ENCODE measurements around the gene PKD2L2. TPM values are rescaled to one million over a fixed set of nuclear protein-coding genes. Genes with fewer than 3 reads are reported as not detected.

Gene PKD2L2
- total RNA-seq, 2 experiments from 2014 or later = not detected

DNA sequence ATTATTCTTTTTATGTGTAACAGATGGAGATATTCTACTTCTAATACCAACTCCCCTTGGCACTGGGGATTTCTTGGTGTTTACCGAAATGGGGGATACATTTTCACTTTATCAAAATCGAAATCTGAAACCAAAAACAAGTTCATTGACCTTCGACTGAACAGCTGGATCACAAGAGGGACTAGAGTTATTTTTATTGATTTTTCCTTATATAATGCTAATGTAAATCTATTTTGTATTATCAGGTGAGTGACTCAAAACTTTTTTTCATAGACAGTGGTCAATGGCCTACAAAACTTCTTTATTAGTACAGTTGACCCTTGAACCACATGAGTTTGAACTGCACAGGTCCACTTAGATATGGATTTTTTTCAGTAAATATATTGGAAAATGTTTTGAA is 10.2 kb downstream of the PKD2L2 start:
- ChIA-PET CTCF (no interaction called here), POLR2A (no interaction called here)
- no peak for DNase-seq
- Mint-ChIP-seq H3K4me1 (peaks cover 4% of the 10 kb centered on the region), H3K27me3 (peaks cover 2% of the 10 kb centered on the region), H3K9me3 (no peaks in the 10 kb centered on the region), H3K4me3 (no peak overlapping the region), H3K27ac (no peak overlapping the region), H3K36me3 (ENCODE audit: low read depth) (no peaks in the 10 kb centered on the region)

DNA sequence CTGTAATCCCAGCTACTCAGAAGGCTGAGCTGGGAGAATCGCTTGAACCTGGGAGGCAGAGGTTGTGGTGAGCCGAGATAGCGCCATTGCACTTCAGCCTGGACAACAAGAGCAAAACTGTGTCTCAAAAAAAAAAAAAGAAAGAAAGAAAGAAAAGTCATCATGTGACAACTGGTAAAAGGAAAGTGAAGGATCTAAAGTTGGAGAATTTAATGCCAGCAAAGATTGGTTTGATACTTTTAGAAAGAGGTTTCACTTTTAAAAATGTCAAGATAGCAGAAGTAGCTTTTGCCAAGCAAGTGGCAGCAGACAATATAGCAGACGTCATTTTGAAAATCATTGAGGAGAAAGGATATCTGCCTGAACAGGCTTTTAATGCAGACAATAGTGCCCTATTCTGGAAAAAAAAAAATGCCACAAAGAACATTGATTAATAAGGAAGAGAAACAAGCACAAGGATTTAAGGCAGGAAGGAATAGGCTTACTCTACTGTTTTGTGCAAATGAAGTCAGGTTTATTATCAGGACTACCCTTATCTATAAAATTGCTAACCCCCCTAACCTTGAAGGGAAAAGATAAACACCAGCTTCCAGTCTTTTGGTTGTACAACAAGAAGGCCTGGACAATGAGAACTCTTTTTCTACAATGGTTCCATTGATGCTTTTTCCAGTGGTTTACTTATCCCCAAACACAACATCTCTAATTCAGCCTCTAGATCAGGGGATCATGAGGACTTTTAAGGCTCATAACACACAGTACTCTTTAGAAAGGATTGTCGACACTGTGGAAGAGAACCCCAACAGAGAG is 12.0 kb downstream of the PKD2L2 start:
- H3K27me3 Mint-ChIP-seq = peaks cover 2% of the 10 kb centered on the region
- no peak for DNase-seq
- peaks cover 4% of the 10 kb centered on the region for H3K4me1 Mint-ChIP-seq
- no peak overlapping the region for H3K27ac Mint-ChIP-seq
- ChIA-PET CTCF (interaction anchor here (0.7 to 1.5 kb wide), 2 partner anchors 11 to 12 kb away, joined by 3 to 4 read pairs; partner anchors contain the start of gene PKD2L2), POLR2A (interaction anchor here (0.7 kb wide), 1 partner anchor 675 kb away, joined by 5 read pairs; no protein-coding TSS in a partner anchor)
- no peak overlapping the region for H3K4me3 Mint-ChIP-seq
- H3K9me3 Mint-ChIP-seq = no peaks in the 10 kb centered on the region
- no peaks in the 10 kb centered on the region for H3K36me3 Mint-ChIP-seq (ENCODE audit: low read depth)

DNA sequence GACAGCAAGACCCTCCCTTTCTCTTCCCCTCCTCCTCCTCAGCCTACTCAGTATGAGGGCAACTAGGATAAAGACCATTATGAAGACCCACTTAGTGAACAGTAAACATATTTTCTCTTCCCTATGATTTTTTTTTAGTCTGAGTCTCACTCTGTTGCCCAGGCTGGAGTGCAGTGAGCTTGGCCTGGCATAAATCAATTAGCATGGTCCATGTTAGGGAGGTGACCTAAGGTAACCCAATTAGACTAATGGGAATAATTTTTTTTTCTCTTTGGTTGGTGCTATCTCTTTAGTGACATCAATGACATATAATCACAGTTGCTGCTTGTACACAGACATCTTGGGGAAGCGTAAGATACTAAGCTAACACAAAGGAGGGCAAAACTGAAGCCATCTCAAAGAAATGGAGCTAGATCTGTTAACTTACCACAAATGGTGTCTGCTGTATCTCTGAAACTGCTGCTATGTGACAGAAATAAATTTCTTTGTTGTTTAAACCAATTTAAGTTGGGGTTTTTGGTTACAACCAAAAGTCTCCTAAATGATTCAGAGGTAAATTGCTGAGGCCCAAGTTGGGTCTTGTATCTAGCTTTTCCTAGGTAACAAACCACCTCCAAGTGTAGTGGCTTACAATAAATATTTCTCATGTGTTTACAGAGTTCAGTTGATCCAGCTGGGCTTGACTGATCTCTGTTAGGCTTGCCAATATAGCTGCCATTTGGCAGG is 13.3 kb downstream of the PKD2L2 start:
- peaks cover 4% of the 10 kb centered on the region for H3K4me1 Mint-ChIP-seq

DNA sequence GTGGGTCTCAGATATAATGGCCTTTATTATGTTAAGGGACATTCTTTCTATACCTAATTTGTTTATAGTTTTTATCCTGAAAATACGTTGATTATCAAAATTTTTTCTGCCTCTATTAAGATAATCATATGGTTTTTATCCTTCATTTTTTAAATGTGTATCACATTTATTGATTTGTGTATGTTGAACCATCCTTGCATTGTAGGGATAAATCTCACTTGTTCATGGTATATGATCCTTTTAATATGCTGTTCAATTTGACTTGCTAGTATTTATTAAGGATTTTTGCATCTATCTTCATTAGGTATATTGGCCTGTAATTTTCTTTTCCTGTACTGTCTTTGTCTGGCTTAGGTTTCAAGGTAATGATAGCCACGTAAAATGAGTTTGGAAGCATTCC is 25.5 kb downstream of the PKD2L2 start:
- DNase-seq = no peak
- CTCF ChIA-PET = interaction anchor here (0.9 kb wide), 1 partner anchor 82 kb away, joined by 3 read pairs; no protein-coding TSS in a partner anchor
- no peaks in the 10 kb centered on the region for H3K36me3 Mint-ChIP-seq (ENCODE audit: low read depth)
- peaks cover 4% of the 10 kb centered on the region for H3K27me3 Mint-ChIP-seq
- H3K9me3 Mint-ChIP-seq = peaks cover 7% of the 10 kb centered on the region
- H3K4me1 Mint-ChIP-seq = no peaks in the 10 kb centered on the region
- no peak overlapping the region for H3K27ac Mint-ChIP-seq
- H3K4me3 Mint-ChIP-seq = no peak overlapping the region
- POLR2A ChIA-PET = no interaction called here

More for the DNA sequence above, 13.3 kb downstream of the PKD2L2 start:
- POLR2A ChIA-PET = no interaction called here
- no peak overlapping the region for H3K4me3 Mint-ChIP-seq
- CTCF ChIA-PET = interaction anchor here (0.6 to 1.5 kb wide), 2 partner anchors 13 to 226 kb away, joined by 4 to 5 read pairs; partner anchors contain the start of gene PKD2L2
- no peak for DNase-seq
- no peaks in the 10 kb centered on the region for H3K9me3 Mint-ChIP-seq
- H3K27ac Mint-ChIP-seq = no peak overlapping the region
- no peaks in the 10 kb centered on the region for H3K36me3 Mint-ChIP-seq (ENCODE audit: low read depth)
- H3K27me3 Mint-ChIP-seq = peaks cover 4% of the 10 kb centered on the region

DNA sequence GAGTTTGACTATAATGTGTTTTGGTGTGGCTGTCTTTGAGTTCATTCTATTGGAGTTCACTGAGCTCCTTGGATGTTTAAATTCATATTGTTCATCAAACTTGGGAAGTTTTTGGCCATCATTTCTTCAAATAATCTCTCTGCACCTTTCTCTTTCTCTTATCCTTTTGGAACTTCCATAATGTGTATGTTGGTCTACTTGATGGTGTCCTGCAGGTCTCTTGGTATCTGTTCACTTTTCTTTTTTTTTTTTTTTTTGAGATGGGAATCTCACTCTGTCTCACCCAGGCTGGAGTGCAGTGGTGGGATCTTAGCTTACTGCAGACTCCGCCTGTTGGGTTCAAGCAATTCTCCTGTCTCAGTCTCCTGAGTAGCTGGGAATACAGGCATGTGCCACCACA is 27.7 kb downstream of the PKD2L2 start:
- no peak overlapping the region for H3K4me3 Mint-ChIP-seq
- DNase-seq = no peak
- no peak overlapping the region for H3K27ac Mint-ChIP-seq
- H3K27me3 Mint-ChIP-seq = peaks cover 2% of the 10 kb centered on the region
- ChIA-PET POLR2A (interaction anchor here (0.6 kb wide), 1 partner anchor 170 kb away, joined by 8 read pairs; no protein-coding TSS in a partner anchor), CTCF (interaction anchor here (0.6 kb wide), 1 partner anchor 465 kb away, joined by 3 read pairs; no protein-coding TSS in a partner anchor)
- H3K4me1 Mint-ChIP-seq = no peaks in the 10 kb centered on the region
- H3K36me3 Mint-ChIP-seq (ENCODE audit: low read depth) = no peaks in the 10 kb centered on the region
- peaks cover 7% of the 10 kb centered on the region for H3K9me3 Mint-ChIP-seq

DNA sequence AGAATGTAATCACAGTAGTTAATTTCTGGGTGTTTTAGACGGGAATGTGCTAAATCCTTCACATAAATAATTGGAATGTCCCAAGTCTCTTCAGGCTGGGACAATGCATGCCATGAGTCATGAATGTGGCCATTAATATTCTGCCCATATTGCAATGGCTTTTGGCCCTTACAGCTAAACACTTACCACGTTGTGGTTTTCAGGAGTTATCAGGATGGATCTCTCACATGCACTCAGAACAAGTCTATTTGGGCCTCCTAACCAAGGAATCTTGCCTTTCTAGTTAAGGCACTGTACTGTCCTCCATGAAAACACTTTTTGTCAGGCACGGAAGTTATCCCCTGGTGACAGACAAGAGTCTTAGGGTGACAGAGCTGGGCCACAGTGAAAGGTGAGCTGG is 32.7 kb downstream of the PKD2L2 start:
- ChIA-PET POLR2A (no interaction called here), CTCF (interaction anchor here (1.3 kb wide), 1 partner anchor 31 kb away, joined by 3 read pairs; no protein-coding TSS in a partner anchor)
- H3K4me1 Mint-ChIP-seq = no peaks in the 10 kb centered on the region
- H3K4me3 Mint-ChIP-seq = no peak overlapping the region
- peaks cover 2% of the 10 kb centered on the region for H3K27me3 Mint-ChIP-seq
- DNase-seq = no peak
- H3K36me3 Mint-ChIP-seq (ENCODE audit: low read depth) = no peaks in the 10 kb centered on the region
- H3K9me3 Mint-ChIP-seq = no peaks in the 10 kb centered on the region
- H3K27ac Mint-ChIP-seq = no peak overlapping the region

DNA sequence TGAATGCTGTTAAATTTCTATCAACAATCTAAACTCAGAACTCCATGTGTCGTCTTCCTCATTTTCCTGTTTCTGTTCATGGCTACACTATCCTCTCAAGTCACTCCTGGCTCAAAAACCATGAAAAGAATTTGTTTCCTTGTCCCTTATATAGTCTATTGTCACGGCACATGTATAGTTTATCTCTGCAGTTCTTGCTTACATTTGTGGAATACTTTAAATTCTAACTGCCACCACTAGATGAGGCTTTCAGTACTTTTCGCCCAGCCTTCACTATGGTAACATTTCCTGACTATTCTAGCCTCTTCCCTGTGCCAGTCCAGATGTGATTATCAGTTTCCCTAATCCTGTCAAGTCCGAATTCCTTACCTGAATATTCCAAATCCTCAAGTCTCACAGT is 34.6 kb downstream of the PKD2L2 start:
- ChIA-PET POLR2A (no interaction called here), CTCF (no interaction called here)
- no peaks in the 10 kb centered on the region for H3K4me1 Mint-ChIP-seq
- DNase-seq = no peak
- H3K27ac Mint-ChIP-seq = no peak overlapping the region
- no peaks in the 10 kb centered on the region for H3K9me3 Mint-ChIP-seq
- H3K4me3 Mint-ChIP-seq = no peak overlapping the region
- no peaks in the 10 kb centered on the region for H3K36me3 Mint-ChIP-seq (ENCODE audit: low read depth)
- H3K27me3 Mint-ChIP-seq = no peaks in the 10 kb centered on the region

DNA sequence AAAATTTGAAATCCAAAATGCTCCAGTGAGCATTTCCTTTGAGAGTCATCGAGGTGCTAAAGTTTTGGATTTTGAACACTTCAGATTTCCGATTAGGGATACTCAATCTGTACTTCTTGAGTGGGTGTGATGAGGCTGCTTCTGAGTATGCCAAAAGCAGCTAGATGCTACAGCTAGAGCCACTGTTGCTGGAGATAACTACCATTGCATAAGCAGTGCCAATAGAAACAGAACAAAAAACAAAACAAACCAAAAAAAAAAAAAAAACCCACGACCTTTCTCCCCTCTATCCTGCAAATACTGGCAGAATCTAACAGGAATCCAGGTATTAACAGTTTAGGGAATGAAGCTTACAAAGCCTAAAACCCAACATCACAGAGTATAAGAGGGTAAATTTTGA is 43.5 kb downstream of the PKD2L2 start:
- no peak for DNase-seq
- peaks cover 2% of the 10 kb centered on the region for H3K4me1 Mint-ChIP-seq
- H3K27ac Mint-ChIP-seq = no peak overlapping the region
- H3K27me3 Mint-ChIP-seq = no peaks in the 10 kb centered on the region
- H3K4me3 Mint-ChIP-seq = no peak overlapping the region
- POLR2A ChIA-PET = no interaction called here
- no peaks in the 10 kb centered on the region for H3K9me3 Mint-ChIP-seq
- CTCF ChIA-PET = interaction anchor here (0.6 kb wide), 1 partner anchor 215 kb away, joined by 3 read pairs; no protein-coding TSS in a partner anchor
- peaks cover 8% of the 10 kb centered on the region for H3K36me3 Mint-ChIP-seq (ENCODE audit: low read depth)

DNA sequence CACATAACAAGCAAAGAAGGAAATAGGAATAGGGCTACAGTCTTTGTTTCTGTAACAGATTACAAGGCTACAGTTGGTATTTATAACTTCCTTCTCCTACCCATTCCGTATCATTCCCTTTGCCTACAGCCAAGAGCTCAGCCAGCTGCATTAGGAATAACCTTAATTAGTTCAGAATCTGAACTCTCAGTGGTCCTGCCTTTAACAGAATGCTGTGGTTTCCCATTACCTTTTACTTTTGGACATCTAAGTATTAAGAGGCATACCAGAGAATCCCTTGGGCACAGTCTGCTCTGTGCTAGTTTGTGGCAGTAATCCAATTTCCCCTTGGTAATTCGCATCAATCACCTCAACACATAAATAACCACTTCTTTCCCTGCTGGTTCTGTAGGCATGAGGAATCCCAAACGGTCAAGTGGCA is 44.2 kb downstream of the PKD2L2 start:
- H3K4me1 Mint-ChIP-seq = peaks cover 2% of the 10 kb centered on the region
- POLR2A ChIA-PET = no interaction called here

DNA sequence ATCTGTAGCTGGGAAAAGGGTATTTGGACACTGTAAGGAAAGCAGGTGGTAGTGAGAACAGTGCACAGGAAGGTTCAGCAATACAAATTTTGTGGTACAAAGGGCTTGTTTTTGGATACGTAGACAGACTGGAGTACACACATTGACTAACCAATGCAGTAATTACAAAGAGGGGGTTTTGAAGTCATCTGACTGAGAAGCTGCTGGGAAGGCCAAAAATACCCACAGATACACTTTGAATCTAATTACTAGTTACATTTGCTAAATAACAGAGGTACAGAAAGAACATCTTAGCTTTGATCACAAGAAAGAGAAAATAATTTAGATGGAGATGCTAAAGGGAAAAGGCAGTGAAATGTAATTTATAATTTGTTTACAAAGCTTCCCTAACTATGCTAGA is 45.9 kb downstream of the PKD2L2 start:
- H3K27me3 Mint-ChIP-seq = no peaks in the 10 kb centered on the region
- no peak for DNase-seq
- ChIA-PET CTCF (interaction anchor here (0.6 to 1.1 kb wide), 3 partner anchors 19 to 192 kb away, joined by 3 to 5 read pairs (median 3); no protein-coding TSS in a partner anchor), POLR2A (interaction anchor here (0.6 kb wide), 1 partner anchor 1670 kb away, joined by 4 read pairs; no protein-coding TSS in a partner anchor)
- H3K4me3 Mint-ChIP-seq = no peak overlapping the region
- peaks cover 8% of the 10 kb centered on the region for H3K4me1 Mint-ChIP-seq
- H3K9me3 Mint-ChIP-seq = no peaks in the 10 kb centered on the region
- H3K36me3 Mint-ChIP-seq (ENCODE audit: low read depth) = peaks cover 21% of the 10 kb centered on the region
- H3K27ac Mint-ChIP-seq = no peak overlapping the region

More for the DNA sequence above, 44.2 kb downstream of the PKD2L2 start:
- CTCF ChIA-PET = no interaction called here
- H3K27me3 Mint-ChIP-seq = no peaks in the 10 kb centered on the region
- H3K36me3 Mint-ChIP-seq (ENCODE audit: low read depth) = peaks cover 8% of the 10 kb centered on the region
- no peaks in the 10 kb centered on the region for H3K9me3 Mint-ChIP-seq
- no peak overlapping the region for H3K27ac Mint-ChIP-seq
- H3K4me3 Mint-ChIP-seq = no peak overlapping the region
- no peak for DNase-seq

DNA sequence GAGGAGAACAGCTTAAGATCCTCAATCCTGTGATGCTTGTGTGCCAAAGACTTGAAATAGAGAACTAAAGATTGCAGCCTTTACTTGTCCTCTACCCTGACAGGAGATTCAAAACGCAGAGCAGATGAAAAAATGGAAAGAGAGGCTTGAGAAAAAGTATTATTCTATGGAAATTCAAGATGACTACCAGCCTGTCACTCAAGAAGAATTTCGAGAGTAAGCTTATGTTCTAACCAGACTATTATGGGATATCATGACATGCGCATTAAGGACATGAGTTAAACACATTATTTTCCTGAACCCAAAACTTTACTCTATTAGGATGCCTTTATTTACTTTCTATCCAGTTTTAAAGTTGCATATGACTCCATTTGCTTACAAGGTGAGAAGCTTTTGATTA is 46.4 kb downstream of the PKD2L2 start:
- ChIA-PET POLR2A (interaction anchor here (0.6 kb wide), 1 partner anchor 1669 kb away, joined by 4 read pairs; no protein-coding TSS in a partner anchor), CTCF (interaction anchor here (0.6 to 1.1 kb wide), 5 partner anchors 11 to 1314 kb away, joined by 3 to 5 read pairs (median 3); no protein-coding TSS in a partner anchor)
- H3K4me3 Mint-ChIP-seq = no peak overlapping the region
- DNase-seq = no peak
- H3K9me3 Mint-ChIP-seq = no peaks in the 10 kb centered on the region
- no peak overlapping the region for H3K27ac Mint-ChIP-seq
- peaks cover 8% of the 10 kb centered on the region for H3K4me1 Mint-ChIP-seq
- peaks cover 25% of the 10 kb centered on the region for H3K36me3 Mint-ChIP-seq (ENCODE audit: low read depth)
- no peaks in the 10 kb centered on the region for H3K27me3 Mint-ChIP-seq

DNA sequence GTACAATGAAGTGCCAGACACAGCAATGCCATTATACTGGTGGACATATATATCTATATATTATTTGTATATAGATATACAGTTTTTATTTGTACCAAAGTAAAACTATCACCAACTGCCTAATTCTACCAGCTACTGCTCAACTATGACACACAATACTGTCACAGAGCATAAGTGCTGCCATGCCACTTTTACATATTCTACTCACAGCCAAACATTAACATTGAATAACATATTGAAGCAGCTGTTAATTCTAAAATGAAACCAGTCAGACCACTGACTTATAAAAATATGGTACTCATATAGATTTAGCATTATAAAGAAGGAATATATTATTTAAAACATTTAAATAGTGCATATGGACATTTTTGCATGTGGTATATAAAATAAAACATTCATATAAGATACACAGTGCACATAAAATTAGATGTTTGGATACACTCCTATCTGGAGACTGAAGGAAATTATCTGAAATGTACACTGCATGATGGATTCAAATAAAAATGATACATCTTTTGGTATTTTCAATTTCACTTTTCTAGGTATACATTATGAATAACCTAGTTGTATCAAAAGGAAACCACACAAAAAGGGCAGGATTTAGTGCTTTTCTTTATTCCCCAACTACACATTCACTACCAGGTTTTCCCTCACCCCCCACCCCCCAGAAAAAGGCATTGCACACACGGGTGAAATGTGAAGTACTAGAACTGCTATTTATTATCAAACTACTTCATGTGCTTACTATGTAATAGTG is 48.9 kb downstream of the PKD2L2 start:
- ChIA-PET CTCF (no interaction called here), POLR2A (interaction anchor here (0.7 kb wide), 1 partner anchor 1357 kb away, joined by 3 read pairs; no protein-coding TSS in a partner anchor)
- Mint-ChIP-seq H3K27me3 (no peaks in the 10 kb centered on the region), H3K4me3 (no peak overlapping the region), H3K36me3 (ENCODE audit: low read depth) (peaks cover 46% of the 10 kb centered on the region), H3K4me1 (peaks cover 8% of the 10 kb centered on the region), H3K9me3 (no peaks in the 10 kb centered on the region), H3K27ac (no peak overlapping the region)
- DNase-seq = no peak
